ENCODE measurements around the gene CIAO2B.

DNA sequence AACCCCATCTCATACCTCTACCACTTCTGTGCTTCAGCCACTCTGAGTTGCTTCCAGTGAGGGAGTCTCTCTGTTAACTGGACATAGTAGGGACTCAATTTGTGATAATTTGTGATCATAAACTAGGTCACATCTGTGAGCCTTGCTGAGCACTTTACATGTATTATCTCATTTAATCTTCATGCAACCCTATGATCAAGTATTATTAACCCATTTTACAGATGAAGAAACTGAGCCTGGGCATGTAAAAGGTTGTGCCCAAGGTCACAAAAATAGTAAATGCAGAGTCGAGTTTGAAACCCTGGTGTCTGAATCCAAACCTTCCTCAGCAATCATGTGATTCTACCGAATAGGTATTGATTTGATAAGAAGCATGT is 35.3 kb downstream of the CIAO2B start:
- TF ChIP-seq EZH2 (IDR thresholded peaks at IDR 0.05; ENCODE audit: low read depth, unreplicated experiment) (no peak), CTCF (conservative IDR thresholded peaks at IDR 0.05; ENCODE audit: low read depth in 2 of 2) (no peak), ZNF114 (CRISPR knock-in tag; IDR thresholded peaks at IDR 0.05) (no peak), EZH2phosphoT487 (IDR thresholded peaks at IDR 0.05; ENCODE audit: unreplicated experiment) (no peak), POLR2AphosphoS5 (IDR thresholded peaks at IDR 0.05; ENCODE audit: low read depth) (no peak)
- TF ChIP-seq, protein P1, sequence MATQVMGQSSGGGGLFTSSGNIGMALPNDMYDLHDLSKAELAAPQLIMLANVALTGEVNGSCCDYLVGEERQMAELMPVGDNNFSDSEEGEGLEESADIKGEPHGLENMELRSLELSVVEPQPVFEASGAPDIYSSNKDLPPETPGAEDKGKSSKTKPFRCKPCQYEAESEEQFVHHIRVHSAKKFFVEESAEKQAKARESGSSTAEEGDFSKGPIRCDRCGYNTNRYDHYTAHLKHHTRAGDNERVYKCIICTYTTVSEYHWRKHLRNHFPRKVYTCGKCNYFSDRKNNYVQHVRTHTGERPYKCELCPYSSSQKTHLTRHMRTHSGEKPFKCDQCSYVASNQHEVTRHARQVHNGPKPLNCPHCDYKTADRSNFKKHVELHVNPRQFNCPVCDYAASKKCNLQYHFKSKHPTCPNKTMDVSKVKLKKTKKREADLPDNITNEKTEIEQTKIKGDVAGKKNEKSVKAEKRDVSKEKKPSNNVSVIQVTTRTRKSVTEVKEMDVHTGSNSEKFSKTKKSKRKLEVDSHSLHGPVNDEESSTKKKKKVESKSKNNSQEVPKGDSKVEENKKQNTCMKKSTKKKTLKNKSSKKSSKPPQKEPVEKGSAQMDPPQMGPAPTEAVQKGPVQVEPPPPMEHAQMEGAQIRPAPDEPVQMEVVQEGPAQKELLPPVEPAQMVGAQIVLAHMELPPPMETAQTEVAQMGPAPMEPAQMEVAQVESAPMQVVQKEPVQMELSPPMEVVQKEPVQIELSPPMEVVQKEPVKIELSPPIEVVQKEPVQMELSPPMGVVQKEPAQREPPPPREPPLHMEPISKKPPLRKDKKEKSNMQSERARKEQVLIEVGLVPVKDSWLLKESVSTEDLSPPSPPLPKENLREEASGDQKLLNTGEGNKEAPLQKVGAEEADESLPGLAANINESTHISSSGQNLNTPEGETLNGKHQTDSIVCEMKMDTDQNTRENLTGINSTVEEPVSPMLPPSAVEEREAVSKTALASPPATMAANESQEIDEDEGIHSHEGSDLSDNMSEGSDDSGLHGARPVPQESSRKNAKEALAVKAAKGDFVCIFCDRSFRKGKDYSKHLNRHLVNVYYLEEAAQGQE (IDR thresholded peaks at IDR 0.05; ENCODE audit: unreplicated experiment) = no peak
- TF ChIP-seq, protein P2, sequence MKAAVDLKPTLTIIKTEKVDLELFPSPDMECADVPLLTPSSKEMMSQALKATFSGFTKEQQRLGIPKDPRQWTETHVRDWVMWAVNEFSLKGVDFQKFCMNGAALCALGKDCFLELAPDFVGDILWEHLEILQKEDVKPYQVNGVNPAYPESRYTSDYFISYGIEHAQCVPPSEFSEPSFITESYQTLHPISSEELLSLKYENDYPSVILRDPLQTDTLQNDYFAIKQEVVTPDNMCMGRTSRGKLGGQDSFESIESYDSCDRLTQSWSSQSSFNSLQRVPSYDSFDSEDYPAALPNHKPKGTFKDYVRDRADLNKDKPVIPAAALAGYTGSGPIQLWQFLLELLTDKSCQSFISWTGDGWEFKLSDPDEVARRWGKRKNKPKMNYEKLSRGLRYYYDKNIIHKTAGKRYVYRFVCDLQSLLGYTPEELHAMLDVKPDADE (IDR thresholded peaks at IDR 0.05) = no peak

Data from GM23338 (cell line).